ENCODE data around the gene TSR2.

The TSR2 gene

DNA sequence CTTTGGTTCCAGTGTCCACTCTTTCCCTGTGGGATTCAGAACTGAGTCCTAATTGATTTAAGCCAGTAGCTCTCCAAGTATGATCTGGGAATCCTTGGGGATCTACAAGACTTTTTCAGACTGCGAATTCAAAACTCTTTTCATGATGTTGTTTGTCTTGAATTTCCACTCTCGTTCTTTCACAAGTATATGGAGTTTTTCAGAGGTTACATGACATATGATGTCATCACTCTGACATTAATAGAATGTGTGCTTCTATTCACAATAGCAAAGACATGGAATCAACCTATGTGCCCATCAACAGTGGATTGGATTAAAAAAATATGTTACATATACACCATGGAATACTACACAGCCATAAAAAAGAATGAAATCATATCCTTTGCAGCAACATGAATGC lies 23.2 kb upstream of the TSR2 start:
- H4K20me1 ChIP-seq (ENCODE audit: insufficient read depth, low read length), result no peaks in the 10 kb centered on the region
- no peaks in the 10 kb centered on the region for H3K27me3 ChIP-seq (ENCODE audit: insufficient read depth, low read length)
- no peak for TF ChIP-seq EZH2 (IDR thresholded peaks at IDR 0.05; ENCODE audit: borderline replicate concordance, low read length)
- TF ChIP-seq, protein P1, sequence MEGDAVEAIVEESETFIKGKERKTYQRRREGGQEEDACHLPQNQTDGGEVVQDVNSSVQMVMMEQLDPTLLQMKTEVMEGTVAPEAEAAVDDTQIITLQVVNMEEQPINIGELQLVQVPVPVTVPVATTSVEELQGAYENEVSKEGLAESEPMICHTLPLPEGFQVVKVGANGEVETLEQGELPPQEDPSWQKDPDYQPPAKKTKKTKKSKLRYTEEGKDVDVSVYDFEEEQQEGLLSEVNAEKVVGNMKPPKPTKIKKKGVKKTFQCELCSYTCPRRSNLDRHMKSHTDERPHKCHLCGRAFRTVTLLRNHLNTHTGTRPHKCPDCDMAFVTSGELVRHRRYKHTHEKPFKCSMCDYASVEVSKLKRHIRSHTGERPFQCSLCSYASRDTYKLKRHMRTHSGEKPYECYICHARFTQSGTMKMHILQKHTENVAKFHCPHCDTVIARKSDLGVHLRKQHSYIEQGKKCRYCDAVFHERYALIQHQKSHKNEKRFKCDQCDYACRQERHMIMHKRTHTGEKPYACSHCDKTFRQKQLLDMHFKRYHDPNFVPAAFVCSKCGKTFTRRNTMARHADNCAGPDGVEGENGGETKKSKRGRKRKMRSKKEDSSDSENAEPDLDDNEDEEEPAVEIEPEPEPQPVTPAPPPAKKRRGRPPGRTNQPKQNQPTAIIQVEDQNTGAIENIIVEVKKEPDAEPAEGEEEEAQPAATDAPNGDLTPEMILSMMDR (IDR thresholded peaks at IDR 0.05; ENCODE audit: low read length), result no peak
- no peak overlapping the region for H3K4me3 ChIP-seq (ENCODE audit: low read depth, low read length, poor library complexity, severe bottlenecking)
- no peaks in the 10 kb centered on the region for H3K4me1 ChIP-seq (ENCODE audit: insufficient read depth, low read length, severe bottlenecking)
- no peaks in the 10 kb centered on the region for H3F3A ChIP-seq (ENCODE audit: insufficient read depth, low read length)
- H3K36me3 ChIP-seq (ENCODE audit: insufficient read depth, low read length), result no peaks in the 10 kb centered on the region
- H3K79me2 ChIP-seq (ENCODE audit: insufficient read depth, low read length), result no peaks in the 10 kb centered on the region
- no peaks in the 10 kb centered on the region for H3K9me2 ChIP-seq (ENCODE audit: low read depth, low read length)
- no peak overlapping the region for H3K27ac ChIP-seq (ENCODE audit: low read depth, low read length, poor library complexity, severe bottlenecking)
- H3K4me2 ChIP-seq (ENCODE audit: low read length), result no peak overlapping the region
- H2AFZ ChIP-seq (ENCODE audit: low read length), result no peak overlapping the region
- no peak overlapping the region for H3K9ac ChIP-seq (ENCODE audit: low read length)
- no peaks in the 10 kb centered on the region for H3K9me3 ChIP-seq (ENCODE audit: low read length)

DNA sequence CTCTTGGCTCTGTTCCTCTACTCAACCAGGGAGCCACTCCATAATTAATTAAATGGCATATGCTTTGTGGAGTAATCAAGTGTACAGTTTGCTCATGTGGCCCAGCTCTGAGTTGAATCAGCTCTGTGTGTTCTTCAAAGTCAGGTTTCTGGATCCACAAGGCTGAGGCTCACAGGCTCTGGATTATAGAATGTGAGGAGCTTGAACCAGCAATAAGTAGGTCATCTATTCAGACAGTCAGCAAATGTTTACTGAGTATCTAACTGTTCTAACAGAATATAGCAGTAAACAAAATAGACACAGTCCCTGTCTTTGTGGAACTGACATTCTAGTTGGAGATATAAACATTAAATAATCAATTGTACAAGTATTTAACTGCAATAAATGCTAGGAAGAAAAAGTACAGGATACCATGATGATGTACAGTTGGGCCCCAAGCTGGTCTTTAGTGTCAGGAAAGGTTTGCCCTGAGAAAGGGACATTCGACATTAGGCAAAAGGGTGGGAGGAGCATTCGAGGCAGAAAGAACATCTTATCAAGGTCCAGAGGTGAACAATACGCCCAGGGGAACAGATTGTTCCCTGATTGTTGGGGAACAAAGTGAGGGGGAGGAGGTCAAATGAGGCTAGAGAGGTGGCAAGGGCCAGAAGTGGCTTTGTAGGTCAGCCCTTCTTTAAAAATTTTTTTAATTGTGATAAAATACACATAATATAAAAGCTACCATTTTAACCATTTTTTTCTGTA lies 20.5 kb upstream of the TSR2 start:
- no peaks in the 10 kb centered on the region for H3K36me3 ChIP-seq (ENCODE audit: insufficient read depth, low read length)
- H3K9me3 ChIP-seq (ENCODE audit: low read length), result no peaks in the 10 kb centered on the region
- no peaks in the 10 kb centered on the region for H4K20me1 ChIP-seq (ENCODE audit: insufficient read depth, low read length)
- no peaks in the 10 kb centered on the region for H3K4me1 ChIP-seq (ENCODE audit: insufficient read depth, low read length, severe bottlenecking)
- no peaks in the 10 kb centered on the region for H3K79me2 ChIP-seq (ENCODE audit: insufficient read depth, low read length)
- no peak overlapping the region for H3K4me2 ChIP-seq (ENCODE audit: low read length)
- TF ChIP-seq, protein P1 (IDR thresholded peaks at IDR 0.05; ENCODE audit: low read length), result no peak
- no peak for TF ChIP-seq EZH2 (IDR thresholded peaks at IDR 0.05; ENCODE audit: borderline replicate concordance, low read length)
- H3F3A ChIP-seq (ENCODE audit: insufficient read depth, low read length), result no peaks in the 10 kb centered on the region
- no peak overlapping the region for H2AFZ ChIP-seq (ENCODE audit: low read length)
- no peak overlapping the region for H3K4me3 ChIP-seq (ENCODE audit: low read depth, low read length, poor library complexity, severe bottlenecking)
- no peaks in the 10 kb centered on the region for H3K27me3 ChIP-seq (ENCODE audit: insufficient read depth, low read length)
- H3K9me2 ChIP-seq (ENCODE audit: low read depth, low read length), result no peaks in the 10 kb centered on the region
- H3K9ac ChIP-seq (ENCODE audit: low read length), result no peak overlapping the region
- H3K27ac ChIP-seq (ENCODE audit: low read depth, low read length, poor library complexity, severe bottlenecking), result no peak overlapping the region

DNA sequence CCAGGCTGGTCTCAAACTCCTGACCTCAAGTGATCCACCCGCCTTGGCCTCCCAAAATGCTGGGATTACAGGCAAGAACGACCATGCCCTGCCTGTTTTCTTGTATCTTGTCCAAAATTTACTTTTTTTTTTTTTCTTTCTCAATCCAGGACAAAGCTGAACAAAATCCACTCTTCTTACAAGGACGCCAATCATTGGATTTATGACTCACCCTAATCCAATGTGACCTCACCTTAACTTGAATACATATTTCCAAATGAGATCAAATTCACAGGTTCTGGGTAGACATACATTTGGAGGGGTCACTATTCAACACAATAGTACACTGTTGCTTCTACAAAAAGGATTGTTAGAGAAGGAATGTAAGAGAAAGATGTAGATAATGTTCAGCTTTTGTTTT lies 18.0 kb upstream of the TSR2 start:
- H3K27me3 ChIP-seq (ENCODE audit: insufficient read depth, low read length), result no peaks in the 10 kb centered on the region
- H3K9me3 ChIP-seq (ENCODE audit: low read length), result no peaks in the 10 kb centered on the region
- H3K27ac ChIP-seq (ENCODE audit: low read depth, low read length, poor library complexity, severe bottlenecking), result no peak overlapping the region
- TF ChIP-seq, protein P1 (IDR thresholded peaks at IDR 0.05; ENCODE audit: low read length), result no peak
- TF ChIP-seq EZH2 (IDR thresholded peaks at IDR 0.05; ENCODE audit: borderline replicate concordance, low read length), result no peak
- no peaks in the 10 kb centered on the region for H3F3A ChIP-seq (ENCODE audit: insufficient read depth, low read length)
- H2AFZ ChIP-seq (ENCODE audit: low read length), result no peak overlapping the region
- no peaks in the 10 kb centered on the region for H3K79me2 ChIP-seq (ENCODE audit: insufficient read depth, low read length)
- no peaks in the 10 kb centered on the region for H3K9me2 ChIP-seq (ENCODE audit: low read depth, low read length)
- H3K9ac ChIP-seq (ENCODE audit: low read length), result no peak overlapping the region
- no peaks in the 10 kb centered on the region for H3K4me1 ChIP-seq (ENCODE audit: insufficient read depth, low read length, severe bottlenecking)
- no peaks in the 10 kb centered on the region for H4K20me1 ChIP-seq (ENCODE audit: insufficient read depth, low read length)
- no peaks in the 10 kb centered on the region for H3K36me3 ChIP-seq (ENCODE audit: insufficient read depth, low read length)
- H3K4me2 ChIP-seq (ENCODE audit: low read length), result no peak overlapping the region
- H3K4me3 ChIP-seq (ENCODE audit: low read depth, low read length, poor library complexity, severe bottlenecking), result no peak overlapping the region
